ENCODE data around the gene CAMK2D.

CAMK2D gene

DNA sequence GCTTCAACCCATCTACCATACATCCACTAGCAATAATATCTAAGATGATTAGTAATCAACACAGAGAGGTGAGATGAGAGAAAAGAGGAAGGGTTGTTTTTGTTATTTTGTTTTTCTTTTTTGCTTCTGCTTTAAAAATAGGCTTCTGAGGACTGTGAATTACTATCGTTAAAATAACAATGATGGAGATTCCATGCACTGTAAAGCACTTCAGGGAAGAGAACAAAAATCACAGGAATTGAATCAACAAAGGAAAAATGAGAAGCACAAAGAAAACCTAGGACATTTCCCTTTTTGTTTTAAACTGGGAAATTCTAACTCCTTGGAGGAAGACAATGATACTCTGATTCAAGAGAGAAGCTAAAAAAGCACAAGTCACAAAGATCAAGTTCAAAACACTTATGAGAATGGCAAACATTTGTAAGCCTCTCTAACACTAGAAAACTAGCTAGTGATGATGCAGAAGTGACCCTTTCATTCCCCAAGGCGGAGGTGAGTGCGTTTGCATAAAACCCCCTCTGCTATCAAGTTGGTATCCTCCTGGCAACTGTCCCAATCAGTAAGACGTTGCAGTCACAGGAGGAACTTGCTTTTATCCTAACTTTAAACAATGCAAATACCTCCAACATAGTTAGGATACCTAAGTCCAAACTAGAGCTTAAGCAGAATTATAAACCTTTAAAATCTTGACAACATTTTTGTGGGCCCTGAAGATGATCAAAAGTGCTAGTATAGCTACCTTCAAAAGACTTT is 308.5 kb downstream of the CAMK2D start:
- ATAC-seq (ENCODE audit: insufficient read depth, low read depth) (no peak), DNase-seq (no peak)
- Histone ChIP-seq H3K27ac (ENCODE audit: low read length) (no peak overlapping the region), H3K4me1 (ENCODE audit: insufficient read depth, low read length) (no peaks in the 10 kb centered on the region), H3K4me3 (ENCODE audit: low read depth in 1 of 2, low read length in 2 of 2) (no peak overlapping the region), H3K9ac (ENCODE audit: low read depth, low read length) (no peak overlapping the region), H3K27me3 (ENCODE audit: insufficient read depth, low read length, poor library complexity) (no peaks in the 10 kb centered on the region), H3K79me2 (ENCODE audit: insufficient read depth, low read length) (no peaks in the 10 kb centered on the region), H3K36me3 (ENCODE audit: insufficient read depth, low read length) (no peaks in the 10 kb centered on the region), H2AFZ (ENCODE audit: low read depth, low read length) (no peak overlapping the region), H4K20me1 (ENCODE audit: insufficient read depth, low read length) (no peaks in the 10 kb centered on the region), H3K9me3 (ENCODE audit: insufficient read depth, low read length, severe bottlenecking) (no peaks in the 10 kb centered on the region), H3K4me2 (ENCODE audit: insufficient read depth, low read length) (no peak overlapping the region)
- TF ChIP-seq EZH2 (IDR thresholded peaks at IDR 0.05; ENCODE audit: borderline replicate concordance, low read depth, low read length, severe bottlenecking) = no peak
- TF ChIP-seq, protein P1, sequence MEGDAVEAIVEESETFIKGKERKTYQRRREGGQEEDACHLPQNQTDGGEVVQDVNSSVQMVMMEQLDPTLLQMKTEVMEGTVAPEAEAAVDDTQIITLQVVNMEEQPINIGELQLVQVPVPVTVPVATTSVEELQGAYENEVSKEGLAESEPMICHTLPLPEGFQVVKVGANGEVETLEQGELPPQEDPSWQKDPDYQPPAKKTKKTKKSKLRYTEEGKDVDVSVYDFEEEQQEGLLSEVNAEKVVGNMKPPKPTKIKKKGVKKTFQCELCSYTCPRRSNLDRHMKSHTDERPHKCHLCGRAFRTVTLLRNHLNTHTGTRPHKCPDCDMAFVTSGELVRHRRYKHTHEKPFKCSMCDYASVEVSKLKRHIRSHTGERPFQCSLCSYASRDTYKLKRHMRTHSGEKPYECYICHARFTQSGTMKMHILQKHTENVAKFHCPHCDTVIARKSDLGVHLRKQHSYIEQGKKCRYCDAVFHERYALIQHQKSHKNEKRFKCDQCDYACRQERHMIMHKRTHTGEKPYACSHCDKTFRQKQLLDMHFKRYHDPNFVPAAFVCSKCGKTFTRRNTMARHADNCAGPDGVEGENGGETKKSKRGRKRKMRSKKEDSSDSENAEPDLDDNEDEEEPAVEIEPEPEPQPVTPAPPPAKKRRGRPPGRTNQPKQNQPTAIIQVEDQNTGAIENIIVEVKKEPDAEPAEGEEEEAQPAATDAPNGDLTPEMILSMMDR (IDR thresholded peaks at IDR 0.05; ENCODE audit: borderline replicate concordance, extremely low read depth, low read length, poor library complexity, severe bottlenecking) = no peak

DNA sequence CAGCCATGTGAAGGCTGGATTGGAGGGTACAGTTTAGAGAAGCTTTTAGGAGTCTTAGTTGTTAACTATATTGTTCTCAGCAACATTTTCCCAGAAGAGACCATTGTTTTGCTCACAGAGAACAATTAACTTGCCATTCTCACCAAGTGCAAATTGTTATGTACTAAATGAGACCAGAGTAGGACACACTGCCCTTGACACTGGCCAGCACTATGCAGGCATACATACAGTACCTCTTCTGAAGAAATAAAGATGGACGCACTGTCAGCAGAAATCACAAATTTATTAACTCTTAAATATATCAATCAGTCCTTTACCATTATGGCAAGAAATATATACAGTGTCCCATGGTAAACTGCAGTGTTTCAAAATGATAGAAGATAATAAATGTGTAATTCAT is 309.4 kb downstream of the CAMK2D start:
- H2AFZ ChIP-seq (ENCODE audit: low read depth, low read length) = no peak overlapping the region
- H3K36me3 ChIP-seq (ENCODE audit: insufficient read depth, low read length) = no peaks in the 10 kb centered on the region
- no peak overlapping the region for H3K4me3 ChIP-seq (ENCODE audit: low read depth in 1 of 2, low read length in 2 of 2)
- H3K9me3 ChIP-seq (ENCODE audit: insufficient read depth, low read length, severe bottlenecking) = no peaks in the 10 kb centered on the region
- no peak overlapping the region for H3K9ac ChIP-seq (ENCODE audit: low read depth, low read length)
- DNase-seq (no peak), ATAC-seq (ENCODE audit: insufficient read depth, low read depth) (no peak)
- H4K20me1 ChIP-seq (ENCODE audit: insufficient read depth, low read length) = no peaks in the 10 kb centered on the region
- no peak overlapping the region for H3K4me2 ChIP-seq (ENCODE audit: insufficient read depth, low read length)
- H3K4me1 ChIP-seq (ENCODE audit: insufficient read depth, low read length) = no peaks in the 10 kb centered on the region
- TF ChIP-seq, protein P1 (IDR thresholded peaks at IDR 0.05; ENCODE audit: borderline replicate concordance, extremely low read depth, low read length, poor library complexity, severe bottlenecking) = no peak
- TF ChIP-seq EZH2 (IDR thresholded peaks at IDR 0.05; ENCODE audit: borderline replicate concordance, low read depth, low read length, severe bottlenecking) = no peak
- no peaks in the 10 kb centered on the region for H3K27me3 ChIP-seq (ENCODE audit: insufficient read depth, low read length, poor library complexity)
- no peak overlapping the region for H3K27ac ChIP-seq (ENCODE audit: low read length)
- no peaks in the 10 kb centered on the region for H3K79me2 ChIP-seq (ENCODE audit: insufficient read depth, low read length)

DNA sequence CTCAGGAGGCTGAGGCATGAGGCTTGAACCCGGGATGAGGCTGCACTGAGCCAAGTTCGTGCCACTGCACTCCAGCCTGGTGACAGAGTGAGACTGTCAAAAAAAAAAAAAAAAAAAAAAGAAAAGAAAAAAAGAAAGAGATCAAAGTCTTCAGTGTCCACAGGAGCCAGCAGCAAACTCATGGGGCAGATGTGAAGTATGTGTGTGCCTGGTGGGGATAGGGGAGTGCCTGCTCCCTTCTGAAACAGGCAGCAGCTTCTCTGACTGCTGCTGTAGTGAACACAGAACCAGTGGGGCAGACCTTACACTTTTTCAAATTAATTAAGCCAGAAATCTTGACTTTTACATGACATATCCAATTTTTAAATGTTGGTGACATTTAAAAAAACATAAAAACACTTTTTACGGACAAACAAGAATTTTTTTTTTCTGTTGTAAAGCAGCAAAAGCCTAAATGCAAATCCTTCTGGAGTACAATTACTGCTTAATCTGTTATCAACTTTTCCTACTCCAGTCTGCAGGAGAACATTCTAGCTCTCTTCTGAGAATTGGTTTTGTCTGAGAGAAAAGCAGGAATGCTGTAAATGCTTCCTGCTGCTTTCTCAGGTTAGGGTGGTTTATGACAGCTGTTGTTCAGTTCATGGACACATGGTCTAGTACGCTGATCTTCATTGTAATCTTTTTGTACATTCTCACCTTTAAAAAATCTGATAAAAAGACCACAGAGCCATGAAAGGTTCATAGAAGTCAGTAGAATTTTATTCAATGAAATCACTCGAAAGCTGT is 311.1 kb downstream of the CAMK2D start:
- no peak for TF ChIP-seq EZH2 (IDR thresholded peaks at IDR 0.05; ENCODE audit: borderline replicate concordance, low read depth, low read length, severe bottlenecking)
- TF ChIP-seq, protein P1 (IDR thresholded peaks at IDR 0.05; ENCODE audit: borderline replicate concordance, extremely low read depth, low read length, poor library complexity, severe bottlenecking) = no peak
- H3K4me3 ChIP-seq (ENCODE audit: low read depth in 1 of 2, low read length in 2 of 2) = no peak overlapping the region
- no peaks in the 10 kb centered on the region for H4K20me1 ChIP-seq (ENCODE audit: insufficient read depth, low read length)
- DNase-seq (no peak), ATAC-seq (ENCODE audit: insufficient read depth, low read depth) (no peak)
- no peak overlapping the region for H3K27ac ChIP-seq (ENCODE audit: low read length)
- H3K9ac ChIP-seq (ENCODE audit: low read depth, low read length) = no peak overlapping the region
- no peaks in the 10 kb centered on the region for H3K9me3 ChIP-seq (ENCODE audit: insufficient read depth, low read length, severe bottlenecking)
- no peaks in the 10 kb centered on the region for H3K27me3 ChIP-seq (ENCODE audit: insufficient read depth, low read length, poor library complexity)
- no peak overlapping the region for H3K4me2 ChIP-seq (ENCODE audit: insufficient read depth, low read length)
- H3K79me2 ChIP-seq (ENCODE audit: insufficient read depth, low read length) = no peaks in the 10 kb centered on the region
- H2AFZ ChIP-seq (ENCODE audit: low read depth, low read length) = no peak overlapping the region
- no peaks in the 10 kb centered on the region for H3K36me3 ChIP-seq (ENCODE audit: insufficient read depth, low read length)
- H3K4me1 ChIP-seq (ENCODE audit: insufficient read depth, low read length) = no peaks in the 10 kb centered on the region

Measured in DND-41 (cell line).